H9 (cell line): ENCODE data around the gene WDR70. TPM values are rescaled to one million over a fixed set of nuclear protein-coding genes. Genes with fewer than 3 reads are reported as not detected.

Source experiments
- DNase-seq: peaks from one replicate; pipeline ENCODE4 v3.0.0-alpha.2; 2017
- H2AFZ ChIP-seq: one replicate; pipeline ENCODE4 v1.6.1; 2013; ENCODE audit warnings: mild to moderate bottlenecking, low read length, control low read depth, moderate library complexity
- H2AK5ac ChIP-seq: 2 replicates; pipeline ENCODE4 v1.6.1; 2013; ENCODE audit warnings: low read length, control low read depth, mixed read lengths; ENCODE audit not compliant: insufficient read length
- H2BK120ac ChIP-seq: one replicate; pipeline ENCODE4 v1.6.1; 2013; ENCODE audit warnings: low read depth, mild to moderate bottlenecking, low read length, control low read depth, inconsistent platforms; ENCODE audit not compliant: poor library complexity, severe bottlenecking
- H2BK12ac ChIP-seq: 2 replicates; pipeline ENCODE4 v1.6.1; 2013; ENCODE audit warnings: low read length, control low read depth, mixed read lengths, low read depth; ENCODE audit not compliant: insufficient read length
- H2BK15ac ChIP-seq: 2 replicates; pipeline ENCODE4 v1.6.1; 2013; ENCODE audit warnings: low read depth, low read length, control low read depth
- H2BK20ac ChIP-seq: one replicate; pipeline ENCODE4 v1.6.1; 2013; ENCODE audit warnings: low read depth, mild to moderate bottlenecking, low read length, control low read depth, inconsistent platforms; ENCODE audit not compliant: poor library complexity, severe bottlenecking
- H2BK5ac ChIP-seq: 2 replicates; pipeline ENCODE4 v1.6.1; 2013; ENCODE audit warnings: low read length, control low read depth, mixed read lengths; ENCODE audit not compliant: insufficient read length
- H3K14ac ChIP-seq: 2 replicates; pipeline ENCODE4 v1.6.1; 2013; ENCODE audit warnings: low read length, control low read depth; ENCODE audit not compliant: insufficient read depth
- H3K18ac ChIP-seq: 2 replicates; pipeline ENCODE4 v1.6.1; 2013; ENCODE audit warnings: low read depth, mild to moderate bottlenecking, mixed read lengths, low read length, control low read depth; ENCODE audit not compliant: insufficient read length
- H3K23ac ChIP-seq: 2 replicates; pipeline ENCODE4 v1.6.1; 2013; ENCODE audit warnings: low read length, control low read depth, mixed read lengths, low read depth; ENCODE audit not compliant: insufficient read length
- H3K23me2 ChIP-seq: 2 replicates; pipeline ENCODE4 v1.6.1; 2013; ENCODE audit warnings: low read depth, mild to moderate bottlenecking, mixed read lengths, low read length, control low read depth; ENCODE audit not compliant: insufficient read length, poor library complexity, severe bottlenecking
- H3K27ac ChIP-seq: 2 replicates; pipeline ENCODE4 v1.5.1; 2013; ENCODE audit warnings: low read length, control low read depth, mixed read lengths, low read depth; ENCODE audit not compliant: insufficient read length
- H3K27me3 ChIP-seq: 2 replicates; pipeline ENCODE4 v1.6.1; 2013; ENCODE audit warnings: low read length, control low read depth, inconsistent platforms; ENCODE audit not compliant: insufficient read depth
- H3K4ac ChIP-seq: 2 replicates; pipeline ENCODE4 v1.6.1; 2013; ENCODE audit warnings: low read depth, mild to moderate bottlenecking, control low read depth, inconsistent platforms, low read length, moderate library complexity
- H3K4me1 ChIP-seq: 2 replicates; pipeline ENCODE4 v1.6.1; 2013; ENCODE audit warnings: low read length, control low read depth, inconsistent platforms; ENCODE audit not compliant: insufficient read depth
- H3K4me2 ChIP-seq: 2 replicates; pipeline ENCODE4 v1.6.1; 2013; ENCODE audit warnings: low read length, control low read depth, mixed read lengths; ENCODE audit not compliant: insufficient read length, insufficient read depth
- H3K56ac ChIP-seq: 2 replicates; pipeline ENCODE4 v1.6.1; 2013; ENCODE audit warnings: low read depth, mild to moderate bottlenecking, mixed read lengths, low read length, control low read depth; ENCODE audit not compliant: insufficient read length
- H3K79me1 ChIP-seq: 2 replicates; pipeline ENCODE4 v1.6.1; 2013; ENCODE audit warnings: low read depth, mild to moderate bottlenecking, moderate library complexity, low read length, control low read depth, inconsistent platforms; ENCODE audit not compliant: insufficient read depth, poor library complexity, severe bottlenecking
- H3K79me2 ChIP-seq: 2 replicates; pipeline ENCODE4 v1.6.1; 2013; ENCODE audit warnings: low read length, control low read depth, inconsistent platforms; ENCODE audit not compliant: insufficient read depth
- H3K9ac ChIP-seq: 2 replicates; pipeline ENCODE4 v1.6.1; 2013; ENCODE audit warnings: low read length, control low read depth, mixed read lengths; ENCODE audit not compliant: insufficient read length; ENCODE audit errors: extremely low read depth
- H3K9me3 ChIP-seq: one replicate; pipeline ENCODE4 v1.6.1; 2013; ENCODE audit warnings: low read depth, low read length, inconsistent platforms; ENCODE audit not compliant: control insufficient read depth
- H3T11ph ChIP-seq: one replicate; pipeline ENCODE4 v1.6.1; 2013; ENCODE audit warnings: mild to moderate bottlenecking, low read length, control low read depth, inconsistent platforms
- H4K20me1 ChIP-seq: one replicate; pipeline ENCODE4 v1.6.1; 2013; ENCODE audit not compliant: control insufficient read depth, insufficient read length, insufficient read depth
- H4K5ac ChIP-seq: 2 replicates; pipeline ENCODE4 v1.6.1; 2013; ENCODE audit warnings: low read depth, mild to moderate bottlenecking, mixed read lengths, low read length, control low read depth; ENCODE audit not compliant: insufficient read length
- H4K8ac ChIP-seq: replicated peaks from 2 replicates; pipeline ENCODE4 v1.6.1; 2013; ENCODE audit warnings: low read length, control low read depth, mixed read lengths, low read depth; ENCODE audit not compliant: insufficient read length
- H4K91ac ChIP-seq: 2 replicates; pipeline ENCODE4 v1.6.1; 2013; ENCODE audit warnings: low read depth, mild to moderate bottlenecking, moderate library complexity, mixed read lengths, low read length, control low read depth; ENCODE audit not compliant: insufficient read length
- H3K27ac Mint-ChIP-seq, 3 experiments: 2 replicates in 2 of 3; 3 replicates in 1 of 3; pipeline ENCODE4 v1.8.0; 2020 to 2021; ENCODE audit warnings: mixed read lengths in 3 of 3, mild to moderate bottlenecking in 1 of 3, moderate library complexity in 1 of 3
- H3K27me3 Mint-ChIP-seq: 2 replicates; pipeline ENCODE4 v1.8.0; 2021; ENCODE audit warnings: low read depth, mild to moderate bottlenecking, moderate library complexity, mixed read lengths
- H3K36me3 Mint-ChIP-seq, 3 experiments: 2 replicates in 2 of 3; 3 replicates in 1 of 3; pipeline ENCODE4 v1.8.0; 2020 to 2021; ENCODE audit warnings: low read depth in 3 of 3, mixed read lengths in 3 of 3; ENCODE audit not compliant: insufficient read depth in 1 of 3
- H3K4me1 Mint-ChIP-seq, 2 experiments: 2 replicates each; pipeline ENCODE4 v1.8.0; 2020; ENCODE audit warnings: mixed read lengths in 2 of 2
- H3K4me3 Mint-ChIP-seq, 2 experiments: 2 replicates in 1 of 2; 3 replicates in 1 of 2; pipeline ENCODE4 v1.8.0; 2020 to 2021; ENCODE audit warnings: mild to moderate bottlenecking in 2 of 2, mixed read lengths in 2 of 2, moderate library complexity in 1 of 2
- H3K9me3 Mint-ChIP-seq, 2 experiments: 2 replicates in 1 of 2; 3 replicates in 1 of 2; pipeline ENCODE4 v1.8.0; 2020; ENCODE audit warnings: mild to moderate bottlenecking in 2 of 2, mixed read lengths in 2 of 2, moderate library complexity in 1 of 2
- WGBS: extraction: QIAGEN DNeasy Blood & Tissue Kit; methylation state at CpG from one replicate; pipeline ENCODE4 v1.1.7; 2013; ENCODE audit warnings: missing lambda C conversion rate, low lambda C conversion rate, mixed read lengths; ENCODE audit not compliant: insufficient read length; ENCODE audit errors: extremely low coverage; 5-methylcytosine and 5-hydroxymethylcytosine counted together
- total RNA-seq: library from RNA; stranded (reverse); gene quantifications from 2 replicates; pipeline ENCODE4 v1.2.1, GENCODE V29; 2021
- TF ChIP-seq, protein P1 (sequence below): fragments of 200-600 bp; sonication (generic); conservative IDR thresholded peaks from 3 replicates; pipeline ENCODE4 v1.8.0; 2021; ENCODE audit warnings: antibody characterized with exemption, mild to moderate bottlenecking

The WDR70 gene
- total RNA-seq, 1 experiment from 2014 or later = 38.1 TPM

DNA sequence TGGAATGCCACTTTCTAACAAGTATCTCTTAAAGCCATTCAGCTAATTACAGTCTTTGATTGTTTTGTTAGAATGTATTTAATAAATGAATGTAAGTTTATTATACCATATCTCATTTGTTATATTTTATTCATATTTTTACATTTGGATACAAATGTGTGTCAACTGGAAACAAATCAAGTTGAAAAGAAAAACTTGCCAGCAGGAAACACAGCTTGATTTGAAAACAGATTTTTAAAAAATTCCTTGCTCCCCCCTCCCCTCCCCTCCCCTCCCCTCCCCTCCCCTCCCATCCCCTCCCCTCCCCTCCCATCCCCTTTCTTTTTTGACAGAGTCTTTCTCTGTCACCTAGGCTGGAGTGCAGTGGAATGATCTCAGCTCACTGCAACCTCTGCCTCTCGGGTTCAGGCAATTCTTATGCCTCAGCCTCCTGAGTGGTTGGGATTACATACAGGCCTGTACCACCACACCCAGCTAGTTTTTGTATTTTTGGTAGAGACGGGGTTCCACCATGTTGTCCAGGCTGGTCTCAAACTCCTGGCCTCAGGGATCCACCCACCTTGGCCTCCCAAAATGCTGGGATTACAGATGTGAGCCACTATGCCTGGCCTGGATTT lies 227.6 kb downstream of the WDR70 start:
- H3K27ac ChIP-seq = no peak overlapping the region
- no peaks in the 10 kb centered on the region for H3K9me3 ChIP-seq
- no peaks in the 10 kb centered on the region for H3K23me2 ChIP-seq
- Mint-ChIP-seq H3K4me3 (no peak overlapping the region), H3K27me3 (no peaks in the 10 kb centered on the region), H3K36me3 (no peaks in the 10 kb centered on the region; a peak in 1 of 7 replicates), H3K4me1 (no peaks in the 10 kb centered on the region), H3K27ac (no peak overlapping the region), H3K9me3 (no peaks in the 10 kb centered on the region)
- no peak overlapping the region for H3K9ac ChIP-seq
- H2BK5ac ChIP-seq = no peak overlapping the region
- H4K8ac ChIP-seq = no peak overlapping the region
- H3T11ph ChIP-seq = no peak overlapping the region
- no peak overlapping the region for H3K23ac ChIP-seq
- no peaks in the 10 kb centered on the region for H3K27me3 ChIP-seq
- H3K4ac ChIP-seq = no peak overlapping the region
- H4K20me1 ChIP-seq = no peaks in the 10 kb centered on the region
- H2AFZ ChIP-seq = no peak overlapping the region
- no peaks in the 10 kb centered on the region for H3K79me2 ChIP-seq
- H2BK120ac ChIP-seq = no peak overlapping the region
- H4K5ac ChIP-seq = no peak overlapping the region
- no peak overlapping the region for H2BK15ac ChIP-seq
- no CpG with 5 or more reads among the region's 2 CpGs for WGBS
- H2AK5ac ChIP-seq = no peak overlapping the region
- no peak overlapping the region for H3K18ac ChIP-seq
- DNase-seq = no peak
- TF ChIP-seq, protein P1, sequence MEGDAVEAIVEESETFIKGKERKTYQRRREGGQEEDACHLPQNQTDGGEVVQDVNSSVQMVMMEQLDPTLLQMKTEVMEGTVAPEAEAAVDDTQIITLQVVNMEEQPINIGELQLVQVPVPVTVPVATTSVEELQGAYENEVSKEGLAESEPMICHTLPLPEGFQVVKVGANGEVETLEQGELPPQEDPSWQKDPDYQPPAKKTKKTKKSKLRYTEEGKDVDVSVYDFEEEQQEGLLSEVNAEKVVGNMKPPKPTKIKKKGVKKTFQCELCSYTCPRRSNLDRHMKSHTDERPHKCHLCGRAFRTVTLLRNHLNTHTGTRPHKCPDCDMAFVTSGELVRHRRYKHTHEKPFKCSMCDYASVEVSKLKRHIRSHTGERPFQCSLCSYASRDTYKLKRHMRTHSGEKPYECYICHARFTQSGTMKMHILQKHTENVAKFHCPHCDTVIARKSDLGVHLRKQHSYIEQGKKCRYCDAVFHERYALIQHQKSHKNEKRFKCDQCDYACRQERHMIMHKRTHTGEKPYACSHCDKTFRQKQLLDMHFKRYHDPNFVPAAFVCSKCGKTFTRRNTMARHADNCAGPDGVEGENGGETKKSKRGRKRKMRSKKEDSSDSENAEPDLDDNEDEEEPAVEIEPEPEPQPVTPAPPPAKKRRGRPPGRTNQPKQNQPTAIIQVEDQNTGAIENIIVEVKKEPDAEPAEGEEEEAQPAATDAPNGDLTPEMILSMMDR = no peak
- no peak overlapping the region for H3K56ac ChIP-seq
- no peak overlapping the region for H2BK12ac ChIP-seq
- no peak overlapping the region for H4K91ac ChIP-seq
- no peaks in the 10 kb centered on the region for H3K79me1 ChIP-seq
- no peak overlapping the region for H3K14ac ChIP-seq
- no peak overlapping the region for H2BK20ac ChIP-seq
- no peaks in the 10 kb centered on the region for H3K4me1 ChIP-seq
- no peak overlapping the region for H3K4me2 ChIP-seq
